HG03280 (cell line): ENCODE data around the gene RNF8.
"Not testable (repeated sequence)": the region's sequence is repeated elsewhere in the genome, so short reads cannot be mapped to it uniquely, and the experiment has no call there.

Source experiments
- ATAC-seq: cut with Tn5 transposase; IDR thresholded peaks from one replicate; pipeline ENCODE4 v1.9.1; 2021; ENCODE audit warnings: mild to moderate bottlenecking, moderate library complexity; ENCODE audit not compliant: unreplicated experiment

The RNF8 gene

DNA sequence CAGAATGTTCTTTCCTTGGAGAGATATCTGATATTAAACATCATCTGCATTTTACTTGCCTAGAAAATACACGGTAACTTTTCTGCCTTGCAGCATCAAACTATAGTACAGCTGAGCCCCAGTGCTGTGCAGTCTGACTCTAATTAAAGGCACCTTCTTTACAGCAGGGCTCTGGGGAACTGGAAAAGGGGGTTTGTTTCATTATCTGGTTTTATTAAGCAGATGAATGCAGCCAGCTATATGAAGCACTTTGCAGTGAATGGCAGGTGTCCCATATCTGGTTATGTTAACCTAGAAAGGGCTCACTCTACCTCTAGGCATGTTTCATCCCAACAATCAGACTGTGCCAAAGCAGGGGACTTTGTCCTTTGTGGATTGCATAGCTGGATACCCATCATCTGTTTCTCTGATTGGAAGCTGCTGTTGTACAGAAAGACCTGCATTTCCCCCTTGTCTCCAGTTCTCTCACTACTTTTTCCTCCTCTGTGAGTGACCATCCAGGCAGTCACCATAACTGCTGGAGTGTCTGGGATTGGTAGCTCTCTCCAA, 39.7 kb downstream of the RNF8 start:
- ATAC-seq, result no peak

DNA sequence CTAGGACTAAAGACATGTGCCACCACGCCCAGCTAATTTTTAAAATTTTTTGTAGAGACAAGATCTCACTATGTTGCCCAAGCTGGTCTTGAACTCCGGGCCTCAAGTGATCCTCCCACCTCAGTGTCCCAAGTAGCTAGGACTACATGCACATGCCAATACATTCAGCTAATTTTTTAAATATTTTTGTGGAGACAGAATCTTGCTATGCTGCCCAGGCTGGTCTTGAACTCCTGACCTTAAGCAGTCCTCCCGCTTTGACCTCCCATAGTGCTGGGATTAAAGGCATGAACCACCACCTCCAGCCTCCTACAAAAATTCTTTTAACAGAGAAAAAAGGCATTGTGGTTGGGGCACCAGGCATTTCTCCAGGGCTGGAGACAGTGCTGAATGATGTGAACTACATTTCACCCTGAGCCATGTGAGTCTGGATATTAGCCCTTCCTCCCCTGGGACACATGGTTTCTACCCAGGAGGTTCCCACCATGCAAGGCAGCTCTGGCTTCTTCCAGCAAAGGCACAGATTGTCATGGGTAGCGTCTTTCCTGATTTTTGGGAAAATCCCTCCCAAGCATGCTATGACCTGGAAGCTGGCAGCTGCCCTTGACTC, 42.9 kb downstream of the RNF8 start:
- ATAC-seq, result no peak

DNA sequence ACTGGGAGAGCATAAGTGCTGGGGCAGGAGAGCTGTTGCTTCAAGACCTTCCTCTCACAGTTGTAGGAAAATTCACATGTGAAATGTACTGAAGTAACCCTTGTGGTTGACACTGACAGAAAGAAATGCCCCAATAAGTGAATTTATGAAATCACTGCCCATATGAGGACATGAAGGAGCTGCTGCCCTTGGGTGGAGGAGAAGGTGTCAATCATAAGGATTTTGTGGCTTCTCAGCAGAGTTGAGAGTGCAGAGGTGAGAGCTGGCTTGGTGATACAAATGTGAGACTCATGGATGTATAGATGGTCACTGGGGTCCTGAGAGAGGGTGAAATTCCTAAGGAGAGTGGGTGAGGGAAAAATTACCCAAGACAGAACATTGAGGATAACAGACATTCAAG, 45.3 kb downstream of the RNF8 start:
- ATAC-seq, result no peak

DNA sequence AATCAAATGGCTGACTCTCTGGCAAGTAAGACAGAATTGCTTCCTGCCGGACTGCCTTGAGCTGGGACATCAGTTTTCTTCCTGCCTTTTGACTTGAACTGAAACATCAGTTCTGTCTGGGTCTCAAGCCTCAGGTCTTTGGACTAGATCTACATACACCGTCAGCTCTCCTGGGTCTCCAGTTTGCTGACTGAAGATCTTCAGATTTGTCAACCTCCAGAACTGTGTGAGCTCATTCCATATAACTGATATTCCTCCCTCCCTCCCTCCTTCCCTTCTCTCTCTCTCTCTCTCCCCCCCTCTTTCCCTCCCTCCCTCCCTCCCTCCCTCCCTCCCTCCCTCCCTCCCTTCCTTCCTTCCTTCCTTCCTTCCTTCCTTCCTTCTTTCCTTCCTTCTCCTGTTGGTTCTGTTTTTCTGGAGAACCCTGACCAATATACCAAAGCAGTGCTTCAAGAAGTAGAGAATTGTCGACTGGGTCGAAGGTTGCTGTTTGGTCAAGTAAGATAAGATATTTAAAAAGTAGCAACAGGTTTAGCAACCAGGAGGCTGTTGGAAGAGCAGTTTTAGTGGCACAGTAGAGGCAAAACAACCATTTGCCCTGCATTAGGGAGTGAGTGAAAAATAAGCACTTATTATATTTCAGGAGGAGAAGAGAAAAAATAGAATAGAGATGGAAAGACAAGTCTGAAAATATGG, 46.2 kb downstream of the RNF8 start:
- ATAC-seq, result no peak

DNA sequence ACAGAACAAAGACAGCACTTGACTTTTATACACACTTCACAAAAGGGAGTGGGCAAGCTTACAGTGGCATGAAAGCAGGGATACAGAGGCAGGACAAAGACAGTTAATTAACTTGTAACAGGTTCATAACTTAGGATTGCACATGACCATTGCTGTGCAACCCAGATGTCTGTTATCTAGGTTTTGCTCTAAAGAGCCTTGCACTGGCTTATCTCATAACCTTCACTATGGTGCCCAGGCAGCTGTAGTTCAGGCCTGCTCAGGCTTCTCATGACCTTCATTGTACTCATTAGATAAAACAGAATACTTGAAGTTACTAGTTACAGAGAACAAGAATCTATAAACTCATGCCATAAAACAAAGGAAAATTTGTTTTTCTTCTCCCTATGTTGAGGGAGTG, 47.9 kb downstream of the RNF8 start:
- not testable (repeated sequence) for ATAC-seq

DNA sequence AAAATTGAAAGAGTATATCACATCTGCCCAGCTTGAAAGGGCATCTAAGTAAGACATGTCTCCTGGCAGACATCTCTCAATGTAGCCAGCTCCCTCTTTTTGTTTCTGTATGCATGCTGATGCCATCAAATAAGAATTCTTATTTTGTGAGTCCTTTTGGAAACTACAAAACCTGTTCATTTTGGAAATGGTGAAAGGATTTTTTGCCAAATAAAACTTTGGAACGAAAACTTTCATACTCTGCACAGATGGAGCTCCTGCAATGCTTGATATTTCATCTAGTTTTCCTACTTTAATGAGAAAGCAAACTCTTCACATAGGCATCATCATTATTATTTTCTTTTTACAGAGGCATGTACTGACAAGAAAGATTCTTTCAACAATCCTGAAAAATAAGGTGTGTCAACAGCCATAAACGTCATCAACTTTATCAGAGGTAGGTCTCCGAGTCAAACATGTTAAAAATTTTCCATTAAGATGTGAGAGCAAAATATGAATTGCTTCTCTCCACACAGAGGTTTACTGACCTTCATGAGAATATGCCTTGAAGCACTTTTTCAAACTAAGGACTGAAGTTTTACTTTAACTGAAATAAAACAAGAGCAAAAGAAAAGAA, 53.1 kb downstream of the RNF8 start:
- ATAC-seq, result no peak

DNA sequence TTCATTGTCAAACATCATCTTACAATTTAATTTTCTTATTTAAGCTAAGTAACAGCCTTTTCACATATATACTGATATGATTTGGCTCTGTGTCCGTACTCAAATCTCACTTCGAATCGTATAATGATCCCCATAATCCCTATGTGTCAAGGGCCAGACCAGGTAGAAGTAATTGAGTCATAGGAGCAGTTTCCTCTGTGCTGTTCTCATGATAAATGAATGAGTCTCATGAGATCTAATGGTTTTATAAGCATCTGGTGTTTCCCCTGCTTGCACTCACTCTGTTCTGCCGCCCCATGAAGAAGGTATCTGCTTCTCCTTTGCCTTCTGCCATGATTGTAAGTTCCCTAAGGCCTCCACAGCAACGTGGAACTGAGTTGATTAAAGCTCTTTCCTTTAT, 54.2 kb downstream of the RNF8 start:
- ATAC-seq, result no peak

DNA sequence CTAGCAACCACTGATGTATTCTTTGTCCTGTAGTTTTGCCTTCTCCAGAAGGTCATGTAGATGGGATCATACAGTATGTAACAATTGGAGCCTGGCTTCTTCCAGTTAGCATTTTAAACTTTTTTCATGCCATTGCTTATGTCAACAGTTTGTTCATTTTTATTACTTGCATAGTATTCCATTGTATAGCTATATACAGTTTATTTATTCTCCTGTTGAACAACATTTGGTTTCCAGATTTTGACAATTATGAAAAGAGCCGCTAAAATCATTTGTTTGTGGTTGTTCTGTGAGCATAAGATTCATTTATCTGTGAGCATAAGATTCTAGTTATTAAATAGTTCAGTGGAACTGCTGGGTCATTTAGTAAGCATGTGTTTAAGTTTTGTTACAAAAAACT, 55.7 kb downstream of the RNF8 start:
- no peak for ATAC-seq

DNA sequence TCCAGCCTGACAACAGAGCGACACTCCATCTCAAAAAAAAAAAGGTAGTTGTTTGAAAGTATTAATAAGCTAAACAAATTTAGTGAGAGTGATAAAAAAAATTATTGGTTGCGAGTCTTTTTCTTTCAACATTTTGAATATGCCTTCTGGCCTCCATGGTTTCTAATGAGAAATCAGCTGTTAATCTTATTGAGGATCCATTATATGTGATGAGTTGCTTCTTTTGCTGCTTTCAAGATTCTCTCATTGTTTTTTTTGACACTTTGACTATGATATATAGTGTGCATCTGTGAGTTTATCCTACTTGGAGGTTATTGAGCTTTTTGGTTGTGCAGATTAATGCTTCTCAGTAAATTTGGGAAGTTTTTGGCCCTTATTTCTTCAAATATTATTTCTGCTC, 63.6 kb downstream of the RNF8 start:
- no peak for ATAC-seq

DNA sequence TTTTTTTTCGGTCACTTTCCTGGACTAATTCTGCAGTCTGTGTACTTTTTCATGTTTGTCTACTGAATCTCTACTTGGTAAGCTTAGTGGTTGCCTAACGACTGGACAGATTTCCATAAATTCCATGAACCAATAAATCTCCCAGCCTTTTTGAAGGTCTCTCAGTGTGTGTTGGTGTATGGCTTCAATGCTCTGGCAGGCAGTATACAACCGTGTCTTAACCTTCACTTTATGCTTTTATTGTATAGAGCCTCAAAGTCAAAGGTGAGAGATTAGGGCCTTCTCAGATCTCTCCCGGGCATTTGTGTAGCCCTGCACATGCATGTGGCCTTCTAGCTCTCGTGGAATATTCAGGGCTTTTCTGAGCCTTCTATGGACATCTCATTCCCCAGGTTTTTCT, 64.9 kb downstream of the RNF8 start:
- ATAC-seq, result no peak

DNA sequence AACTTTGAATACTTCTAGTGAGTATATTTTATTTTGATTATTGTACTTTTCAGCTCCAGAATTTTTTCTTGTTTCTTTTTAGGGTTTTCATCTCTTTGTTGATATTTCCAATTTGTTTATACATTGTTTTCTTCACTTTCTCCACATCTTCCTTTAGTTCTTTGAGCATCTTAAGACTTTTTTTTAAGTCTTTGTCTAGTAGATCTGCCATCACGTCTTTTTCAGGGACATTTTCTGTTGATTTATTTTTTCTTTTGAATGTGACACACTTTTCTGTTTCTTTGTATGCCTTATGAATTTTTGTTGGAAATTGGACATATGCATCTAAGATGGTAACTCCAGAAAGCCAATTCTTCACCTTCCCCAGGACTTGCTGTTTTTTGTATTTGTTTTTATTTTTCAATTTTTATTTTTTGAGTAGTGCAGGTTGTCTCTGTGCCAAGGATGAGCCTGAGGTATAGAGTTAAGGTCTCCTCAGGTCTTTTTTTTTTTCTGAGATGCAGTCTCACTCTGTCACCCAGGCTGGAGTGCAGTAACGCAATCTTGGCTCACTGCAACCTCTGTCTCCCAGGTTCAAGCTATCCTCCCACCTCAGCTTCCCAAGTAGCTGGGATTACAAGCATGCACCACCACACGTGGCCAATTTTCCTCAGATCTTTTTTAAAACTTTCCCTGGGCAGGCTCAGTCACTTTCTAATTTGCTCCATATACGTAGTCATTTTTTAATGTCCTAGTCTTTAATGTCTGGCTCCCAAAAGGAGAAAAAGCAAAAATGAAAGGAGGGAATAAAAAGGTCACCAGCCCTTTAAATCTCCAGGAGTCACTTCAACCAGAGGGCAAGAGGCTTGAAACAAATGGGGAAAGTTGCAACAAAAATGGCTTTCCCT, 72.5 kb downstream of the RNF8 start:
- no peak for ATAC-seq

DNA sequence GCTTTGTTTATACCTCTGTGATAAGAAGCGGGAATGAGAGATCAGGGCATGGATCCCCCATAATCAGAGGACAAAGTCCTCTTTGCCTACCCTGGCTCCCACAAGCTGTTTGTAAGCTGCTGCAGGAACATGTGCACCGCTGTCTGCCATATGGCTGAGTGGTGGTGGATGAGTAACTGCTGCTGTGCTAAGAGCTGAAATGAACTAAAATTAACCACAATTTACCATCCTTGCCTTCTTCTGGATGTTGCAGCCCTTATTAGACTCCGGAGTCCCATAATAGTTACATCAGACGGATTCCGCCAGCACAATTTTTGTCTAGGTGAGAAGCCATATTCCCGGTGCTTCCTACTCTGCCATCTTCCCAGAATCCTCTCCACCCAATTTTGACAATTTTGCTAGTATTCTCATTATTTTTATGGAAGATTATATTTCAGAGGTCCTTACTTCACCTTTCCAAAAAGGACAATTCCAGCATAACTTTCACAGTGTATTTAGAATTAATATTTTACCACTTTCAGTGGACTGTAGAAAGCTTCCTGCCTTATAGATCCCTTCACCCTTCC, 73.2 kb downstream of the RNF8 start:
- ATAC-seq, result no peak

DNA sequence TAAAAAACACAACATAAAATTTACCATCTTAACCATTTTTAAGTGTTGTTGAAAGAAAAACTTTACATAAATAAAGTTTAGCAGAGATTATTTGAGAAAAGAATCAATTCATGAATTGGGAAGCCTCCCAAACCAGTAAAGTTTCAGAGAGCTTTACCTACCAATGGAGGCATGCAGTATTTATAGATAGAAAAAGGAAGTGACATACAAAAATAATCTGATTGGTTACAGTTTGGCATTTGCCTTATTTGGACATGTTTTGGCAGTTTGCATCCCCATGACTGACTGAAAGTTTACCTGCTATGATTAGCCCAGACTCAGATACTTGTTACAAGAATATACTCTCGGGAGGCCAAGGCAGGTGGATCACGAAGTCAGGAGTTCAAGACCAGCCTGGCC, 75.6 kb downstream of the RNF8 start:
- no peak for ATAC-seq

DNA sequence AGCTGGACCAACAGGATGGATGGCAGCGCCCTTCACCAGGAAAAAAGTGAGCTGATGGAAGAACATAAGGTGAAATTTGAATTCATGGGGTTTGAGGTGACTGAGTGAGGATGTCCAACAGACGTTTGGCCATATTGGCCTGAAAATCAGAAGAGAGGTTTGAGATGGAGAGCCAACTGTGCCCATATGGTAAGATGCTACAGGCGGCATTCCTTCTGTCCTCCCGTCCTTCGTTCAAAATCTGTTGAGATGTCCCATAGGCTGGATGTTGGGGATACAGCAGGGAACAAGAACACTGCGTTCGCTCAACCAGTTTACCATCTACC, 78.8 kb downstream of the RNF8 start:
- no peak for ATAC-seq

DNA sequence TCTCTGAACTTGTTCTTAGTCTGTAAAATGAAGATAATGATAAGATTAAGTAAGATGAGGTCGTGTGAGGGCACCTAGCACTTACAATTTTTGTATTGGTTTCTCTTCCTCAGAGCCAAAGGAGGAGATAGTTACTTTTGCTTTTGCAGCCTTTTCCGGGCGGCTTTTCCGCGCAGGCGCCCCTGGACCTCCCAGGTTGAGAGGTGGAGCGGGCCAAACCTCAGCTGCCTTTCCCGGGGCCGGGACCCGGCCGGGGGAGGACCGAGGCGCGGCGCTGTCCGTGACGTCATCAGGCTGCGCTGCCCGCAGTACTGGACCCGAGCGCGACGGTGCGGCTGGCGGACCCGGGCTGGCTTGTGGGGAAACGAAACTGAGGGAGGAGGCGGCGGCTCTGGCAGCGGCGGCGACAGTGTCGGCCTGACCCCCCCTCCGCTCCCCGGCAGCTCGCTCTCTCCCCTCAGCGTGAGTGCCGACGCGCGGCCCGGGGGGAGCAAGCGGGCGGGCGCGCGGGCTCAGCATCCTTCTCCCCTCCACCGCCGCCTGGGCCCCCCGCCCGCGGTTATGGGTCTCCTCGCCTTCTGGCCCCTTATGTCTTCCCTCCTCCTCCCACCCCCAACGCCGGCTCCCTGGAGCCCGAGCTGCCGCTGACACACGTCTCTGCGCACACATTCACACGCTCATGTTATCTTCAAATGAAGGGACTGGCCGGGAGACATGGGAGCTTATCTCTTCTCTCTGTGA, 79.3 kb downstream of the RNF8 start, which contains the start of gene CMTR1:
Gene CMTR1, plus strand, starts transcription at position 306 of the 741 bp plus-strand sequence. CDS start 2,409 bp downstream, outside the sequence.
- ATAC-seq, result peak; percentile 92

DNA sequence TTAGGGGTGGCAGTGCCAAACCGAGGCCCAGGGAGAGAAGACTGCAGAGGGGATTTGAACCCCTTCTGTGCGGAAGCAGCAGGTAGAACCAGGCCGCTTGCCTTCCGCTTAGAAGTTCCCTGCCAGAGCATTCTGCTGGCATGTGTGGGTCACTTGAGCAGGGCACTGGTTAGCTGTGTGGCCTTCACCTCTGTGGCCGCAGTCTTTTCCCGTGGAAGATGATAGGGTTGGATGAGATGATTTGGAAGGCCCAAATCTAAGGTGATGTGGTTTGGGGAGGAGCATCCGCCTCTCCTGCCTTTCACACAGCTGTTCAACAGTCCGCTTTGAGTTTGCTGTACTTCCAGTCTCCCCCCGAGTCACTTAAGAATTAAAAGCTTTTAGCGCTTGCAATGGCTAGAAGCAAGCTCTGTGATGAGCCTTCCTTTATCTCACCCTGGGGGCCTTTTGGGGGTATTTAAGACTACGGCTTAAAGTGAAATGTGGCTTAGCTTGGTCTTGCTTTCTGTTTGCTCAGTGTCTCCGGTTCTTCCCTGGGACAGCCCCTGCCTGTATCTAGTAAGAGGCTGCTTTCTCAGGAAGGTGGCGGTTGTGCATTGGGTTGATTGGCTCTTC, 80.0 kb downstream of the RNF8 start:
- ATAC-seq, result peak; percentile 30

DNA sequence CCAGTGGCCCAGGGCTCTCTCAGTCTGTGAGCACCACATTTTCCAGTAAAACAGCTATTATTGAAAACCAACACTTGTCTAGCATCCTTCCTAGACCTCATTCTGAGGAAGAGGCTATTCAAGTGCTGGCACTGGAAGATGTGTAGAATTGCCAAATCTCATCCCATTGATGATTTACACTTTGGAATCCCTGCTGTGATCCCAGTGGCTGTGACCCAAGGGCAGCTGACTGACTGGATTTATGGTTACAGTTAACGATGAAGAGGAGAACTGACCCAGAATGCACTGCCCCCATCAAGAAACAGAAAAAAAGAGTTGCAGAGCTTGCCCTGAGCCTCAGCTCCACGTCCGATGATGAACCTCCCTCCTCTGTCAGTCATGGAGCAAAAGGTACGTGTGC, 81.6 kb downstream of the RNF8 start:
- ATAC-seq, result no peak

DNA sequence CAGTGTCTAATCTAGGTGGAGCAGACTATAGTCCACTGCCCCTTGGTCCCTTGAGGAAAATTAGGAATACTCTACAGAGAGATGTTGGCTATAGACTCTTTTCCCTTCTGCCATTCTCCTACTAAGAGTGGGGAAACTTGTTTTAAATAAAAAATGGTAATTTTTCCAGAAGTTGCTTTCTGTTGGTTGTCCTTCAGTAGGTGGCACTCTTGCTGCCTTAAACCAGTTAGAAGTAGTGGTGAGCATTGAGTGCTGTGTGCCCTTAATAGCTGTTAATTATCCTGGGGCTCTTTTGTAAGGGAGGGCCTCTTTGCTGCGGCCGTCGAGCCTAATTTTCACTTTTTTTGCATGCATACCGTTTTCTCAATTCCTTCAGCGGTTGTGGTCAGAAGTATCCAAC, 82.0 kb downstream of the RNF8 start:
- no peak for ATAC-seq

DNA sequence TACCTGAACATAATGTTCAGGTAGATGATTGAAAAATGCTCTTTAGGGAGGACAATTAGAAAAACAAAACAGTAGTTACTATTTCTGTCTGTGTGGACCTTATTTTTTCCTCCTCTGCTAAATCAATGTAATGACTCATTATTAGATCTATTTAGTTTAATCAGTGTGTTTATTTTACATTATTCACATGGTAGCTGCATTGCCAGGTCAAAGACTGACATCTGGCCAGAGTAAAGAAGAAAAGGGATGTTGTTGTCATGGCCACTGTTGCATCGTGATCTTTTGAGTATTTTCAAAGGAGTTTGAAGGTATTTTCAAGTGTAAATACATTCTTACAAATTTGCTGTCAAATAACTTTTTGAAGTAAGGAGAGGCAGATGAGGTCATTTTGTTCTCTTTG, 85.1 kb downstream of the RNF8 start:
- no peak for ATAC-seq

DNA sequence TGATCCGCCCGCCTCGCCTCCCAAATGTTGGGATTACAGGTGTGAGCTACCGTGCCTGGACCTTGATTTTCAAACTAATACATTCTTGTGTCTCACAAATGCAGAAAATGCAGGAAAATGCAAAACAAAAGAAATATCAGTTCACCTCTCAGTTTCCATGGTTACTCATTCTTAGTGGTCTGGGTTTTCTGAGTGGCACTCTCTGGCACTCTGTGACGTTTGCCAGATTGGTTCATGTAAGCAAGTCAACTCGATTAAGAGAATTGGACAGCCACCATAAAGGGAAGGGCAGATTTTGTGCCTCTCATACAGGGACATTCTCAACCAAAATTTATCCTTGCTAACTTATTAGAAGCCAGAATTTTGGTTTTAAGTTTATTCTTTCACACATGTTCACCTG, 87.9 kb downstream of the RNF8 start:
- ATAC-seq, result no peak
